IMR-90 (cell line): ENCODE measurements around the gene GABRR1. TPM values are rescaled to one million over a fixed set of nuclear protein-coding genes. Genes with fewer than 3 reads are reported as not detected.

Experiments used
- ATAC-seq: fragments of 200-7000 bp; cut with Tn5 transposase; 2 replicates; pipeline ENCODE4 v1.9.1; 2020; ENCODE audit warnings: low read depth, mild to moderate bottlenecking, moderate library complexity
- BruUV-seq: library from RNA; stranded (reverse); fragments of 400-500 nt; replicated peaks from 2 replicates; lab custom pipeline; 2021; lab: Mats Ljungman, UMichigan
- CTCF ChIA-PET: fragments of 300-600 bp; formaldehyde crosslinking; extraction: SDS; loops from one replicate; lab custom pipeline; 2021; ENCODE audit warnings: antibody characterized with exemption; lab: Yijun Ruan, JAX
- POLR2A ChIA-PET: fragments of 300-600 bp; sonication (Branson Sonifier 250); formaldehyde crosslinking; loops from one replicate; lab custom pipeline; 2022; ENCODE audit warnings: antibody characterized with exemption; ENCODE audit not compliant: unreplicated experiment; lab: Charles Lee
- DNase-seq: peaks from one replicate; pipeline ENCODE4 v3.0.0; 2013
- H2AFZ ChIP-seq: replicated peaks from 2 replicates; pipeline ENCODE3; 2013; ENCODE audit warnings: low read length, mild to moderate bottlenecking; ENCODE audit not compliant: poor library complexity
- H2AK5ac ChIP-seq: 2 replicates; pipeline ENCODE4 v1.6.1; 2013; ENCODE audit warnings: low read depth, low read length, inconsistent platforms
- H2AK9ac ChIP-seq: replicated peaks from 2 replicates; pipeline ENCODE3; 2013; ENCODE audit warnings: mild to moderate bottlenecking, low read depth, low read length, moderate library complexity; ENCODE audit not compliant: poor library complexity
- H2BK120ac ChIP-seq: 2 replicates; pipeline ENCODE4 v1.6.1; 2013; ENCODE audit warnings: low read depth, low read length, inconsistent platforms
- H2BK15ac ChIP-seq: 3 replicates; pipeline ENCODE4 v1.6.1; 2013; ENCODE audit warnings: low read depth, low read length, inconsistent platforms
- H2BK20ac ChIP-seq: 2 replicates; pipeline ENCODE4 v1.6.1; 2013; ENCODE audit warnings: low read depth, mild to moderate bottlenecking, inconsistent platforms, low read length, moderate library complexity
- H2BK5ac ChIP-seq: 2 replicates; pipeline ENCODE4 v1.6.1; 2013; ENCODE audit warnings: mild to moderate bottlenecking, low read depth, low read length, inconsistent platforms; ENCODE audit not compliant: poor library complexity, severe bottlenecking
- H3K14ac ChIP-seq: replicated peaks from 2 replicates; pipeline ENCODE4 v1.6.1; 2013; ENCODE audit warnings: low read depth, low read length, inconsistent platforms
- H3K18ac ChIP-seq: 2 replicates; pipeline ENCODE4 v1.6.1; 2013; ENCODE audit warnings: low read depth, low read length, control low read depth
- H3K23ac ChIP-seq: 2 replicates; pipeline ENCODE4 v1.6.1; 2013; ENCODE audit warnings: low read depth, low read length, inconsistent platforms
- H3K27ac ChIP-seq: 2 replicates; pipeline ENCODE4 v1.5.1; 2013; ENCODE audit warnings: mild to moderate bottlenecking, control low read depth, low read length; ENCODE audit not compliant: insufficient read depth
- H3K27me3 ChIP-seq: 2 replicates; pipeline ENCODE4 v1.6.1; 2013; ENCODE audit warnings: low read length; ENCODE audit not compliant: control insufficient read depth, insufficient read depth
- H3K36me3 ChIP-seq: 2 replicates; pipeline ENCODE4 v1.6.1; 2013; ENCODE audit warnings: low read length, mixed read lengths; ENCODE audit not compliant: control insufficient read depth, insufficient read depth
- H3K4ac ChIP-seq: 2 replicates; pipeline ENCODE4 v1.6.1; 2013; ENCODE audit warnings: low read depth, low read length, inconsistent platforms
- H3K4me1 ChIP-seq: 2 replicates; pipeline ENCODE4 v1.6.1; 2013; ENCODE audit warnings: low read length, mixed read lengths; ENCODE audit not compliant: control insufficient read depth, insufficient read depth
- H3K4me2 ChIP-seq: 2 replicates; pipeline ENCODE4 v1.6.1; 2013; ENCODE audit warnings: low read depth, mild to moderate bottlenecking, control low read depth, low read length, moderate library complexity
- H3K4me3 ChIP-seq: 2 replicates; pipeline ENCODE4 v1.5.1; 2013; ENCODE audit warnings: low read depth, mild to moderate bottlenecking, control low read depth, low read length, moderate library complexity; ENCODE audit not compliant: insufficient read depth
- H3K56ac ChIP-seq: 2 replicates; pipeline ENCODE4 v1.6.1; 2013; ENCODE audit warnings: low read length, inconsistent platforms; ENCODE audit not compliant: insufficient read depth; ENCODE audit errors: extremely low read depth
- H3K79me1 ChIP-seq, 2 experiments: 2 replicates each; pipeline ENCODE4 v1.6.1; 2013; ENCODE audit warnings: low read length in 2 of 2, inconsistent platforms in 1 of 2, low read depth in 1 of 2
- H3K9ac ChIP-seq: 2 replicates; pipeline ENCODE4 v1.6.1; 2013; ENCODE audit warnings: low read depth, low read length, control low read depth
- H3K9me1 ChIP-seq: 2 replicates; pipeline ENCODE4 v1.6.1; 2013; ENCODE audit warnings: low read length, inconsistent platforms; ENCODE audit not compliant: insufficient read depth
- H3K9me3 ChIP-seq: 2 replicates; pipeline ENCODE4 v1.6.1; 2013; ENCODE audit warnings: low read length; ENCODE audit not compliant: control insufficient read depth, insufficient read depth
- H4K20me1 ChIP-seq: 2 replicates; pipeline ENCODE4 v1.6.1; 2013; ENCODE audit warnings: low read length, inconsistent platforms; ENCODE audit not compliant: insufficient read depth
- H4K5ac ChIP-seq: 2 replicates; pipeline ENCODE4 v1.6.1; 2013; ENCODE audit warnings: mild to moderate bottlenecking, low read depth, low read length, control low read depth
- H4K8ac ChIP-seq, 2 experiments: 2 replicates each; pipeline ENCODE4 v1.6.1; 2013; ENCODE audit warnings: low read depth in 2 of 2, low read length in 2 of 2, control low read depth in 1 of 2, inconsistent platforms in 1 of 2
- H4K91ac ChIP-seq: 2 replicates; pipeline ENCODE4 v1.6.1; 2013; ENCODE audit warnings: low read depth, low read length, inconsistent platforms; ENCODE audit not compliant: insufficient read depth
- BHLHE40 ChIP-seq: fragments of 150-350 bp; IDR thresholded peaks from 2 replicates; pipeline ENCODE4 v1.6.1; 2016; ENCODE audit warnings: mild to moderate bottlenecking, low read depth, low read length
- CEBPB ChIP-seq: IDR thresholded peaks from 2 replicates; pipeline ENCODE4 v1.6.1; 2012; ENCODE audit warnings: low read depth, low read length, improper control_type of control experiment
- CHD1 ChIP-seq: IDR thresholded peaks from 2 replicates; pipeline ENCODE4 v1.6.1; 2012; ENCODE audit warnings: low read depth, low read length, improper control_type of control experiment
- CTCF ChIP-seq: conservative IDR thresholded peaks from 2 replicates; pipeline ENCODE4 v1.5.1; 2012; ENCODE audit warnings: mild to moderate bottlenecking, low read depth, low read length, improper control_type of control experiment
- FOS ChIP-seq: fragments of 150-350 bp; IDR thresholded peaks from 2 replicates; pipeline ENCODE4 v1.6.1; 2016; ENCODE audit warnings: low read depth, low read length
- MAFK ChIP-seq: IDR thresholded peaks from 2 replicates; pipeline ENCODE4 v1.6.1; 2012; ENCODE audit warnings: low read depth, low read length, improper control_type of control experiment
- MAZ ChIP-seq: IDR thresholded peaks from 2 replicates; pipeline ENCODE4 v1.6.1; 2012; ENCODE audit warnings: low read depth, mild to moderate bottlenecking, low read length, improper control_type of control experiment, moderate library complexity, borderline replicate concordance
- MXI1 ChIP-seq: IDR thresholded peaks from 2 replicates; pipeline ENCODE4 v1.6.1; 2012; ENCODE audit warnings: low read depth, mild to moderate bottlenecking, low read length, moderate library complexity, borderline replicate concordance
- NFE2L2 ChIP-seq: fragments of 150-350 bp; IDR thresholded peaks from 2 replicates; pipeline ENCODE4 v1.6.1; 2016; ENCODE audit warnings: low read depth, mild to moderate bottlenecking, low read length
- POLR2A ChIP-seq: IDR thresholded peaks from 2 replicates; pipeline ENCODE4 v1.6.1; 2012; ENCODE audit warnings: mild to moderate bottlenecking, low read depth, low read length
- RAD21 ChIP-seq: IDR thresholded peaks from 2 replicates; pipeline ENCODE4 v1.6.1; 2012; ENCODE audit warnings: low read length, improper control_type of control experiment
- RCOR1 ChIP-seq: IDR thresholded peaks from 2 replicates; pipeline ENCODE4 v1.6.1; 2012; ENCODE audit warnings: mild to moderate bottlenecking, low read length, improper control_type of control experiment; ENCODE audit not compliant: insufficient replicate concordance
- RFX5 ChIP-seq: IDR thresholded peaks from 2 replicates; pipeline ENCODE4 v1.8.0; 2012; ENCODE audit warnings: low read depth, mild to moderate bottlenecking, low read length, moderate library complexity
- SMC3 ChIP-seq: fragments of 150-350 bp; IDR thresholded peaks from 2 replicates; pipeline ENCODE4 v1.6.1; 2016; ENCODE audit warnings: low read depth, mild to moderate bottlenecking, antibody characterized with exemption, low read length, moderate library complexity
- USF2 ChIP-seq: fragments of 150-350 bp; IDR thresholded peaks from 2 replicates; pipeline ENCODE4 v1.6.1; 2017; ENCODE audit warnings: mild to moderate bottlenecking, antibody characterized with exemption, low read length, low read depth
- WGBS, 2 experiments: methylation state at CpG; one replicate each; pipeline versions ENCODE4 v1.1.5 to v1.1.7; 2013; ENCODE audit warnings: missing lambda C conversion rate in 2 of 2; ENCODE audit not compliant: insufficient read length in 1 of 2; ENCODE audit errors: extremely low coverage in 2 of 2; 5-methylcytosine and 5-hydroxymethylcytosine counted together
- dilution Hi-C: fragments of 300-500 bp; cut with HindIII; formaldehyde crosslinking; loops from one replicate; pipeline ENCODE4 v1.14.3; 2018; ENCODE audit warnings: low sequenced_read_pairs; ENCODE audit not compliant: unreplicated experiment
- in situ Hi-C: fragments of 300-500 bp; cut with MboI; formaldehyde crosslinking; loops from 3 replicates; pipeline ENCODE4 v1.14.3; 2019; ENCODE audit warnings: low sequenced_read_pairs, inconsistent platforms, mixed read lengths
- intact Hi-C: fragments of 100-400 bp; cut with micrococcal nuclease; formaldehyde crosslinking; loops from 2 replicates; pipeline ENCODE4 v1.10.0; 2022
- polyA plus RNA-seq, 3 experiments: library from polyadenylated mRNA; depleted of rRNA; stranded (reverse); fragments of >200 nt; gene quantifications; 2 replicates each; pipeline ENCODE4 v1.2.3, GENCODE V29; 2012; ENCODE audit warnings: low replicate concordance in 1 of 3
- total RNA-seq: library from RNA; depleted of rRNA; stranded (reverse); fragments of >200 nt; gene quantifications from 2 replicates; pipeline ENCODE4 v1.2.3, GENCODE V29; 2012

The GABRR1 gene
- total and polyA plus RNA-seq, 2 of the 4 experiments (the other 2 are of a cell fraction), result not detected

GRCh38 chr6:89160331-89161092, 56.6 kb downstream of the GABRR1 start:
- intact Hi-C loops (no loop called here), in situ Hi-C loops (no loop called here), dilution Hi-C loops (no loop called here)
- ChIA-PET CTCF (interaction anchor here (0.6 kb wide), 1 partner anchor 14 kb away, joined by 8 read pairs; no protein-coding TSS in a partner anchor), POLR2A (no interaction called here)
- no peak for ATAC-seq
- Histone ChIP-seq H4K5ac (no peak overlapping the region), H2BK5ac (no peak overlapping the region), H3K36me3 (peaks cover 7% of the 10 kb centered on the region), H3K56ac (no peak overlapping the region), H3K4me2 (no peak overlapping the region), H3K4me1 (no peaks in the 10 kb centered on the region; the same call in 1 of the 2 replicates), H3K9me3 (no peaks in the 10 kb centered on the region), H3K9ac (no peak overlapping the region), H2BK15ac (no peak overlapping the region), H3K9me1 (no peaks in the 10 kb centered on the region; the same call in 1 of the 2 replicates), H3K4me3 (no peak overlapping the region), H2AFZ (no peak overlapping the region), H2AK9ac (no peak overlapping the region), H2BK120ac (no peak overlapping the region), H3K14ac (no peak overlapping the region), H4K91ac (no peak overlapping the region), H3K23ac (no peak overlapping the region), H3K79me1 (no peaks in the 10 kb centered on the region), H4K8ac (no peak overlapping the region), H3K27ac (no peak overlapping the region), H4K20me1 (no peaks in the 10 kb centered on the region), H2AK5ac (no peak overlapping the region), H2BK20ac (no peak overlapping the region), H3K4ac (no peak overlapping the region), H3K27me3 (no peaks in the 10 kb centered on the region), H3K18ac (no peak overlapping the region)
- 100% methylated on average over 3 of the region's 4 CpGs; no CpG with 5 or more reads in 1 of the 2 experiments for WGBS, 2 experiments
- BruUV-seq, result no TSS peak
- DNase-seq, result no peak
- TF ChIP-seq SMC3 (no peak), RFX5 (no peak), BHLHE40 (no peak), MAFK (no peak), CEBPB (no peak), FOS (no peak), CTCF (no peak), MXI1 (no peak), USF2 (no peak), RAD21 (no peak), CHD1 (no peak), NFE2L2 (no peak), MAZ (no peak), RCOR1 (no peak), POLR2A (no peak)
